OCI-LY7 (cell line): Measurements from ENCODE around the gene SLC9C1.

Experiments used
- EZH2phosphoT487 ChIP-seq: fragments of 200-600 bp; sonication (generic); IDR thresholded peaks from 2 replicates; pipeline ENCODE4 v1.6.1; 2018; ENCODE audit warnings: low read depth, borderline replicate concordance, mild to moderate bottlenecking, mixed run types, antibody characterized with exemption, low read length, moderate library complexity, mixed read lengths
- TF ChIP-seq, protein P1 (sequence below): fragments of 200-600 bp; sonication (generic); conservative IDR thresholded peaks from 2 replicates; pipeline ENCODE4 v1.5.1; 2014; ENCODE audit warnings: mild to moderate bottlenecking, antibody characterized with exemption, low read length, moderate library complexity, mixed read lengths

DNA sequence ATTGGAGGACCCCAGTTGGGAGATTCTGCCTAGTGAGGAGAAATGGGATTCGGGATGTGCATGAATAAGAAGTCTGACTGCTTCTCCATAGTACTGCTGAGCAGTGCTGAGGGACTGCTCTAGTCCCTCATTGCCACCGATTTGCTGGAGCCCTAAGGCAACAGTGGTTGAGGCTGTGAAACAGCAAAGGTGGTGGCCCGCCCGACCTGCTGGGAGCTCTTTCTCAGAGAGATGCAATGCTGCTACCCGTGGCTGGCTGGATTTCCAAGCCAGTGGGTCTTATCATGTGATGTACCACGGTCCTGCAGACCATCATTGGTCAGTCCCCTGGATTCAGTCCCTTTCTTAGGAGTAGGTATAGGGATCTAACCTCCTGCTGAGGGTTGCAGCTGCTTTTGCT, 118.4 kb downstream of the SLC9C1 start:
- TF ChIP-seq, protein P1, sequence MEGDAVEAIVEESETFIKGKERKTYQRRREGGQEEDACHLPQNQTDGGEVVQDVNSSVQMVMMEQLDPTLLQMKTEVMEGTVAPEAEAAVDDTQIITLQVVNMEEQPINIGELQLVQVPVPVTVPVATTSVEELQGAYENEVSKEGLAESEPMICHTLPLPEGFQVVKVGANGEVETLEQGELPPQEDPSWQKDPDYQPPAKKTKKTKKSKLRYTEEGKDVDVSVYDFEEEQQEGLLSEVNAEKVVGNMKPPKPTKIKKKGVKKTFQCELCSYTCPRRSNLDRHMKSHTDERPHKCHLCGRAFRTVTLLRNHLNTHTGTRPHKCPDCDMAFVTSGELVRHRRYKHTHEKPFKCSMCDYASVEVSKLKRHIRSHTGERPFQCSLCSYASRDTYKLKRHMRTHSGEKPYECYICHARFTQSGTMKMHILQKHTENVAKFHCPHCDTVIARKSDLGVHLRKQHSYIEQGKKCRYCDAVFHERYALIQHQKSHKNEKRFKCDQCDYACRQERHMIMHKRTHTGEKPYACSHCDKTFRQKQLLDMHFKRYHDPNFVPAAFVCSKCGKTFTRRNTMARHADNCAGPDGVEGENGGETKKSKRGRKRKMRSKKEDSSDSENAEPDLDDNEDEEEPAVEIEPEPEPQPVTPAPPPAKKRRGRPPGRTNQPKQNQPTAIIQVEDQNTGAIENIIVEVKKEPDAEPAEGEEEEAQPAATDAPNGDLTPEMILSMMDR: no peak
- no peak for TF ChIP-seq EZH2phosphoT487
